CD4-positive, alpha-beta T cell treated with Interleukin-15 for 4 hours (primary cell): ENCODE data around the gene LRRC41.
"Not testable (repeated sequence)": the region's sequence is repeated elsewhere in the genome, so short reads cannot be mapped to it uniquely, and the experiment has no call there.

Source experiments
- DNase-seq: peaks from one replicate; pipeline ENCODE4 v3.0.0-alpha.2; 2020; ENCODE audit warnings: low spot score

Gene LRRC41

DNA sequence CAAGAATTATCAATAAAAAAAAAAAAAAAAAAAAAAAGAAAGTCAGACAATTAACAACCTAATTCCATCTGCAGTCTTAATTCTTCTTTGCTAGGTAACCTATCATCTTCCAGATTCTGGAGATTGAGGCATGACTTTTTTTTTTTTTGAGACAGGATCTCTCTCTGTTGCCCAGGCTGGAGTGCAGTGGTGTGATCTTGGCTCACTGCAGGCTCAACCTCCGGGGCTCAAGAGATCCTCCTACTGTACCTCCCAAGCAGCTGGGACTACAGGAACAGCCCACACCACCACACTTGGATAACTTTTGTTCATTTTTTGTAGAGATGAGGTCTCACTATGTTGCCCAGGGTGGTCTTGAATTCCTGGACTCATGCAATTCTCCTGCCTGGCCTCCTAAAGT lies 60.5 kb downstream of the LRRC41 start:
- no peak for DNase-seq

DNA sequence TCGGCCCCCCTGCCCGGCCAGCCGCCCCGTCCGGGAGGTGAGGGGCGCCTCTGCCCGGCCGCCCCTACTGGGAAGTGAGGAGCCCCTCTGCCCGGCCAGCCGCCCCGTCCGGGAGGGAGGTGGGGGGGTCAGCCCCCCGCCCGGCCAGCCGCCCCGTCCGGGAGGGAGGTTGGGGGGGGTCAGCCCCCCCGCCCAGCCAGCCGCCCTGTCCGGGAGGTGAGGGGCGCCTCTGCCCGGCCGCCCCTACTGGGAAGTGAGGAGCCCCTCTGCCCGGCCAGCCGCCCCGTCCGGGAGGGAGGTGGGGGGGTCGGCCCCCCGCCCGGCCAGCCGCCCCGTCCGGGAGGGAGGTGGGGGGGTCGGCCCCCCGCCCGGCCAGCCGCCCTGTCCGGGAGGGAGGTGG lies 61.7 kb downstream of the LRRC41 start:
- DNase-seq, result not testable (repeated sequence)

DNA sequence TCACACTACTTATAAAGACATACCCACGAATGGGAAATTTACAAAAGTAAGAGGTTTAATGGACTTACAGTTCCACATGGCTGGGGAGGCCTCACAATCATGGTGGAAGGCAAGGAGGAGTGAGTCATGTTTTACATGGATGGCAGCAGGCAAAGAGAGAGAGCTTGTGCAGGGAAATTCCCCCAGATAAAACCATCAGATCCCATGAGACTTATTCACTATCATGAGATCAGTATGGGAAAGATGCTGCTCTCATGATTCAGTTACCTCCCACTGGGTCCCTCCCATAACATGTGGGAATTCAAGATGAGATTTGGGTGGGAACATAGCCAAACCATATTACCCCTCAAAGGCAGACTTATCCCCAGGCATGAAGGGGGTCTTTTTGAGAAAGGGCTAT lies 64.6 kb downstream of the LRRC41 start:
- DNase-seq, result not testable (repeated sequence)

DNA sequence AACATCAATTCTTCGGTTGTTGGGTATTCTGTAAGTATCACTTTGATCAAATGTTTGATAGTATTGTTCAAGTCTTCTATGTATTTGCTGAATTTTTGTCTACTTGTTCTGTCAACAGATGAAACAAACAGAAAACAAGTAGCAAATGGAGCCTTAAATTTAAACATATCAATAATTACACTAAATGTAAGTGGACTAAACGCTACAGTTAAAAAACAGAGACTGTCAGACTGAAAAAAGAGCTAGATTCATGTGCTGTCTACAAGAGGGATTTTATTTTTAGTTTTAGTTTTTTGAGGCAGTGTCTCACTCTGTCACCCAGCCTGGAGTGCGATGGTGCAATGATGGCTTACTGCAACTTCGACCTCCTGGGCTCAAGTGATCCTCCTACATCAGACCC lies 66.5 kb downstream of the LRRC41 start:
- DNase-seq, result no peak

DNA sequence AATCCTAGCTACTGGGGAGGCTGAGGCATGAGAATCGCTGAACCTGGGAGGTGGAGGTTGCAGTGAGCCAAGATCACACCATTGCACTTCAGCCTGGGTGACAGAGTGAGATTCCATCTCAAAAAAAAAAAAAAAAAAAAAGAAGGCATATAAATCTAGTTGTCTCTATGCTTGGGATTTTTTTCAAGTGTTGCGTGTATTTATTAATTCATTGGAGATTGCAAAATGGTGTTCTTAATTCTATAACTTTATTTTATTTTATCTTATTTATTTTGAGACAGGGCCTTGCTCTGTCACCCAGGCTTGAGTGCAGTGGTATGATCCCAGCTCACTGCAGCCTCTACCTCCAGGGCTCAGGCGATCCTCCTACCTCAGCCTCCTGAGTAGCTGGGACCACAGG lies 72.2 kb downstream of the LRRC41 start:
- DNase-seq, result not testable (repeated sequence)
